SIG-M5 (cell line): Measurements from ENCODE around the gene SLC27A1.
A peak's percentile ranks its signal among the peaks of the same experiment; 100 is the strongest.
"Not testable (repeated sequence)": the region's sequence is repeated elsewhere in the genome, so short reads cannot be mapped to it uniquely, and the experiment has no call there.

Experiments
- DNase-seq: peaks from one replicate; lab custom pipeline; 2025; lab: John Stamatoyannopoulos, UW

The SLC27A1 gene

DNA sequence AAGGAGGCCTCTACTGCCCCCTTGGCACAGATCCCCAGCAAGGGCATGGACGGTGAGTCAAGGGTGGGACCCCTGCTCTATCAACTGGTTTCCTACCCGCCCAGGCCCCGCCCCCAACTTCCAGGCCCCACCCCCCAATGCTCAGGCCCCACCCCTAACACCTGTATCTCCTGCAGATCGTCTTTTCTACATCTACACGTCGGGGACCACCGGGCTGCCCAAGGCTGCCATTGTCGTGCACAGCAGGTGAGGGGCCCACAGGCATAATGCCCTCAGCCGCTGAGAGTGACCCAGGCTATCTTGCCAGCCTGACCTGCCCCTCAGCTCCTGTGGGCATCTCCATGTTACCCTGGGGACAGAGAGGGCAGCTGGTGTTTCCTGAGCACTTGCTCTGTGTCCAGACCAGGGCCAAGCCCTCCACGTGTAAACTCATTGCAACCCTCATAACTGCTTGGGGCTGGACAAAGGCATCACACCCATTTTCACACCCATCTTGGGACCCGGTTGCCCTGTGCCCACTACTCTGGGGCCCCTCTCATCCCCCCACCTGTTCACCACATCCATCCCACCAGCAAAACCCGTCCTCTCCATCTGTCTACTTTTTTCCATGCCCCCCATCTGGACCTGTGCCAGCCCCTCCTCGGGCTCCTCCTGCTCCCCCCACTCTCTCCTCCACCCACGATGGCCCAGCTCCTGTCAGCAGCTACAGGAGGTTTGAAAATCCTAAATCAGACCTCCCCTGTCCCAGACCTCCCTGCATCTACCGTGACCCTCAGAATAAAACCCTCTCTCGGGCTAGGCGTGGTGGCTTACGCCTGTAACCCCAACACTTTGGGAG, 17.2 kb downstream of the SLC27A1 start:
- DNase-seq, result no peak

DNA sequence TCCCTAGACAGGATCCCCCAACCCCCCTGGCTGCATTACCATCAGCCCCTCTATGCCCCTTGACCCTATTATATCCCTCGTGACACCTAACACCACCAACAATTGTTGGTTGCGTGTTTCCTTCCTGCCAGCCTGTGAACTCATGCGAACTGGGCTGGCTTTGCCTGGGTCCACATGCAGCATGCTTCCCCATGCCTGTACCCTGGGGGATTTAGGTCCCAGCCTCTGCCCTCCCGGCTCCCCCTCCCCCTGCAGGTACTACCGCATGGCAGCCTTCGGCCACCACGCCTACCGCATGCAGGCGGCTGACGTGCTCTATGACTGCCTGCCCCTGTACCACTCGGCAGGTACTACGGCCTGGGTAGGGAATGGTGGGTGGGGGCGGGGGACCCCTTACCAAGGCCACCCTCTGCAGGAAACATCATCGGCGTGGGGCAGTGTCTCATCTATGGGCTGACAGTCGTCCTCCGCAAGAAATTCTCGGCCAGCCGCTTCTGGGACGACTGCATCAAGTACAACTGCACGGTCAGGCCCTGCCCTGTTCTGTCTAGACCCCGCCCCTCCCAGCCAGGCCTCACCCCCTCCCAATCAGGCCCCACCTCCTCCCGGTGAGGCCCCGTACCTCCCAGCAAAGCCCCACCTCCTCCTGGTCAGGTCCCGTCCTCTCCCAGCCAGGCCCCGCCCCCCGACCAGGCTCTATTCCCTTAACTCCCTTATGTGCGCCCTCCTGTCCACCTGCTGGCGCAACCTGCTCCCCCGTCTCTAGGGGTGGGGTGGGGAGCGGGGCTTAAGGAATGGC, 18.5 kb downstream of the SLC27A1 start:
- DNase-seq, result no peak

DNA sequence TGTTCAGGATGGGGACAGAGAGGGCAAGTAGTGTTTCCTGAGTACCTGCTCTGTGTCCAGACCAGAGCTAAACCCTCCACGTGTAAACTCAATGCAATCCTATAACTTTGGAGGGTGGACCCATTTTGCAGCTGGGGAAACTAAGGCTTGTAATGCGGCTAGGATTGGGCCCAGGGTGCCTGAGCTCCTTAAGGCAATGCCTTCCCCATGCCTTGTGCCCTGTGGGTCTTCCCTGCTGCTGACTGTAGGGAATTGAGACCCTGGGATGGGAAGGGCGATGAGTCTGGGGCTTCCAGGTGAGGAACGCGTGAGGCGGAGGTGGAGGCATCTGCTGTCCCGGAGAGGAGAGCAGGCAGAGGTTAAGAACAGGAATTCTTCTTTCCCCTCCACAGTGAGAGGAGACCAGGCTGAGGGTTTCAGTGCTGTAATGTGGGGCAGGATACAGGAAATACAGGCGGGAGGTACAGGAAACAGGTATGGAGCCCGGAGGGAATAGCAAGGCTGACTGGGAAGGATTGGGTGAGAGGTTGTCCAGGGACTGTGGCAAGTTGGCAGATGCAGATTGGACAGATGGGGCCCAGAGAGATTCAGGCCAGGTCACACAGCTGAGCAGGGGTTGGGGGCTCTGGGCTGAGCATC, 19.2 kb downstream of the SLC27A1 start:
- no peak for DNase-seq

DNA sequence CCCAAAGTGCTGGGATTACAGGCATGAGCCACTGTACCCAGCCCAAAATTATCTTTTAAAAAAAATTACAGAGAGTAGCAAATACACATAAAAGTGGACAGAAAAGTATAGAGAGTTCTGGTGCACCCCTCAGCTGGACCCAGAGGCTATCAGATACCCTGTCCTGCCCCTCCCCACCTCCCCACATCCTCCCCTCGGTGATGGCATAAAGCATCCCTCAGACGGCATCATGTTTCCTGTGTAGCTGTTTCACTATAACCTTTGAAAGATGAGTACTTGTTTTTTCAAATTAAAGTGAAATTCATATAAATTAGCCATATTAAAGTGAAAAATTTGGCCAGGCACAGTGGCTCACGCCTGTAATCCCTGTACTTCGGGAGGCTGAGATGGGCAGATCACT, 20.1 kb downstream of the SLC27A1 start:
- DNase-seq, result no peak

DNA sequence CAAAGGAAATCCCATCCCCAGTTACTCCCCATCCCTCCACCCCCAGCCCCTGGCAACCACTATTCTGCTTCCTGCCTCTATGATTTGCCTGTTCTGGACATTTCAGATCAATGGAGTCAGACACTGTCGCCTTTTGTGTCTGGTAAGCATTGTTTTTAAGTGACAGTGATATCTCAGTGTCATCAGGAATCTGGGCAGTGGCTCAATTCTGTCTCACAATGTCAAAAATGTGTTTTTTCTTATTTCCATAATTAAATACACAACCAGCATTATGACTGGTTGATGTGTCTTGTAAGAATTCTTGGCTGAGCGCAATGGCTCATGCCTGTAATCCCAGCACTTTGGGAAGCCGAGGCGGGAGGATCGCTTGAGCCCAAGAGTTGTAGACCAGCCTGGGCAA, 21.0 kb downstream of the SLC27A1 start:
- DNase-seq, result no peak

DNA sequence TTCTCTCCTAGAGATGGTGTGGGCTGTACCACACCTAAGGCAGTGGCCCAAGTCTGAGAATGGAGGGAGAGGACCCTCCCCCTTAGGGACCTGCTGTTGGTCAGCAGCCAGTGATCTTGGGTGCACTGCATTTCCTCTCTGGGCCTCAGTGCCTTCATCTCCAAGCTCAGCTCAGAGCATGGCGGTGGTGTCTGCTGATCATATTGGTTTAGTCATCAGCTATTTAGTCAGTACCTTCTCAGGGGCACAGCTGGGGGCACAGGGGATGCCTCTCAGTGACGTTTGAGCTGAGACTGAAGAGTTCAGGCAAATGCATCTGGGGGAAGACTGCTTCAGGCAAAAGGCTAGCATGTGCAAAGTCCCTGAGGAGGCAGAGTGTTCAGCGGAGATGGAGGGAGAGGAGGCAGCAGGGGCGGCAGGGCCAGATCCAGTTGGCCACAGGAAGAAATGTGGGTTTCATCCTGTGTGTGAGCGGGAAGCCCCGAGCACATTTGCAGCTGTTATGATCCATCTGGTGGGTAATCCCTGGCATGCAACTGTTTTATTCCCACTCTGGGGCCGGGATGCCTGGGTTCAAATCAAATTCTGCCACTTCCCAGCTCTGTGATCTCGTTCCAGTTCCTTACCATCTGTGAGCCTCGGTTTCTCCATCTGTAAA, 25.4 kb downstream of the SLC27A1 start:
- no peak for DNase-seq

DNA sequence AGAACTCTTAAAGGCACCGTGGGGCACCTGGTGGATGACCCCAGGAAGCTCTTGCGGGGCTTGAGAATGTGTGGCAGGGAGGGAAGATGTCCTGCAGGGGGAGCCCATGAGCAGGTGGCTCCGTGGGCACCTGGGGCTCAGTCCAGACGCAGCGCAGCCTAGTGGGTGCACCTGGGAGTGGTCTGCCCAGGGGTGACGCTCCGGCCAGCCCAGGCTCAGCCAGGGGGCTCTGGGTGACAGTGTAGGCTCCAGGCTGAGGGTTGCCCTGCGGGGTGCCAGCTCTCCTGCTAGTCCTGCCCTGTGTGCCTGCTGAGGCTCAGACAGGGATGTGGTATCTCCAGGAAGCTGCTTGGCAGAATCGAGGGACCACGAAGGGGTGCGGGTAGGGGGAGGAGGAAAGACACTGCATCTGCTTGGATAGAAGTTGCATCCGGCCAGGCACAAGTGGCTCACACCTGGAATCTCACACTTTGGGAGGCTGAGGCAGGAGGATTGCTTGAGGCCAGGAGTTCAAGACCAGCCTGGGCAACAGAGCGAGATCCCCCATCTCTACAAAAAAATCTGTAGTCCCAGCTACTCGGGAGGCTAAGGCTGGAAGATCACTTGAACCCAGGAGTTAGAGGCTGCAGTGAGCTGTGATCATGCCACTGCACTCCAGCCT, 26.1 kb downstream of the SLC27A1 start:
- peak; percentile 13 for DNase-seq

DNA sequence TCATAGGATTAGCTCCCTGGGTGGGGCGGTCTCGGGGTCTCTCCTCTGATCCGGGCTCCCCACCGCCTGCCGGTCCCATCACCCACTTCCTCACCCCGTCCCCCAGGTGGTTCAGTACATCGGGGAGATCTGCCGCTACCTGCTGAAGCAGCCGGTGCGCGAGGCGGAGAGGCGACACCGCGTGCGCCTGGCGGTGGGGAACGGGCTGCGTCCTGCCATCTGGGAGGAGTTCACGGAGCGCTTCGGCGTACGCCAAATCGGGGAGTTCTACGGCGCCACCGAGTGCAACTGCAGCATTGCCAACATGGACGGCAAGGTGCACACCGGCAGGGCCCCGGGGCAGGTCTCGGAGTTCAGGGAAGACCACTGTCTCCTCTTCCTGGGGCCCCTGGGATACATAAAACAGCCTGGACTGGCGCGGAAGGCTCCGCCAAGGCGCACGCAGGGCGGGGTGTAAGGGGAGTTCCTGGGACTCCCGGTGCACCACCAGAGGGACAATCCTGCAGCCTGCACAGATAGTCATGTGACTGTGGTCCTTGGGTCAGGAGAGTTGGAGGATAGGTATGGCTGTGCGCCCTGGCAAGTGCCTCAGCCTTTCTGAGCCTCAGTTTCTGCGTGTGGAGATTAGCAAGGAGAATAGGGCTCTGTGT, 26.9 kb downstream of the SLC27A1 start:
- DNase-seq, result no peak

DNA sequence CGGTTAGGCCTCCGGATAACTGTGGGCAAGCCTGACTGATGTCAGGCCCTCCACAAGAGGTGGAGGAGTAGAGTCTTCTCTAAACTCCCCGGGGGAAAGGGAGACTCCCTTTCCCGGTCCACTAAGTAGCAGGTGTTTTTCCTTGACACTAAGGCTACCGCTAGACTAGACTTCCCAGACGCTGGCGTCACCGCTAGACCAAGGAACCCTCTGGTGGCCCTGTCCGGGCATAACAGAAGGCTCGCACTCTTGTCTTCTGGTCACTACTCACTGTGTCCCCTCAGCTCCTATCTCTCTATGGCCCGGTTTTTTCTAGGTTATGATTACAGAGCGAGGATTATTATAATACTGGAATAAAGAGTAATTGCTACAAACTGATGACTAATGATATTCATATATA, 28.7 kb downstream of the SLC27A1 start:
- not testable (repeated sequence) for DNase-seq

DNA sequence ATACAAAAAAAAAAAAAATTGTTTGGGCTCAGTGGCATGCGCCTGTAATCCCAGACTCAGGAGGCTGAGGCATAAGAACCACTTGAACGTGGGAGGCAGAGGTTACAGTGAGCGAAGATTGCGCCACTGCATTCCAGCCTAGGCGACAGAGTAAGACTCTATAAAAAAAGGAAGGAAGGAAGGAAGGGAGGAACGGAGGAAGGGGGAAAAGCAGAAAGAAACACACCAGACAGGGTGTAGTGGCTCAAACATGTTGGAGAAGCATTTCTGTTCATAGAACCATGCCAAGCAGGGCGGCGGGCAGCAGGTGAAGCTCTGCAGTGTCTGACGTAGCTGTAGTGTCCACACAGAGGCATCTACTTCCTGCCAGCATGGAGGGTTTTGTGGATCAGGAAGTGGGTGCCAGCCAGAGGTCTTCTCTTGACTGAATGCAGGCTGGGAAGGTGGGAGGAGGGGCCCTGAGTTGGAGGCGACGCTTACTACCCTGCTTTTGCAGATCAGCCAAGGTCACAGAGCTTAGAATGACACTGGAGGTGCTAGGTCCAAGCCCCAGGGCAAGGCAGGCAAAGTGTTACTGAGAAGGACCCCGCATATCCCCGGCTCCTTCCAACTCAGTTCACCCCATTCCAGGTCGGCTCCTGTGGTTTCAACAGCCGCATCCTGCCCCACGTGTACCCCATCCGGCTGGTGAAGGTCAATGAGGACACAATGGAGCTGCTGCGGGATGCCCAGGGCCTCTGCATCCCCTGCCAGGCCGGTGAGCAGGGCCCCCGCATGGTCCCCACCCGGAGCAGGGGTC, 29.5 kb downstream of the SLC27A1 start:
- peak; percentile 21 for DNase-seq

DNA sequence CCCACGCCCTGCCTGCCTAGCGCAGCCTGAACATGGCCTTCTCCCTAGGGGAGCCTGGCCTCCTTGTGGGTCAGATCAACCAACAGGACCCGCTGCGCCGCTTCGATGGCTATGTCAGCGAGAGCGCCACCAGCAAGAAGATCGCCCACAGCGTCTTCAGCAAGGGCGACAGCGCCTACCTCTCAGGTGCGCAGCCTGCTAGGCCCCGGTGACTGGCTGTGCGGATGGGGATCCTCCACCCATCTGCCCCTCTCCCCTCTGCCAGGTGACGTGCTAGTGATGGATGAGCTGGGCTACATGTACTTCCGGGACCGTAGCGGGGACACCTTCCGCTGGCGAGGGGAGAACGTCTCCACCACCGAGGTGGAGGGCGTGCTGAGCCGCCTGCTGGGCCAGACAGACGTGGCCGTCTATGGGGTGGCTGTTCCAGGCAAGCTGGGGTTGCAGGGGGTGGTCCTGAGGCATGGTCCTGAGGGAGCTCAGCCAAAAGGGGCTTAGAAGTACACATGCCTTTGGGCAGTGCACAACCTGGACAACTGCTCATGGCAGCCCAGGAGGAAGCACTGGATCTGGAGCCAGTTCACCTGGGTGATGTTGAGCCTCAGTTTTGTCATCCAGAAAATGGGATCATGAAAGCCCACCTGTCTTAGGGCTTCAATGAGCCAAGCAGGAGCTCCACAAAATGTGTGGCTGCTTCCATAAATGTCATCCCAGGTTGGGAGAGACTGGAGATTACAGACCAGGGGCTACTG, 30.3 kb downstream of the SLC27A1 start:
- DNase-seq, result no peak

DNA sequence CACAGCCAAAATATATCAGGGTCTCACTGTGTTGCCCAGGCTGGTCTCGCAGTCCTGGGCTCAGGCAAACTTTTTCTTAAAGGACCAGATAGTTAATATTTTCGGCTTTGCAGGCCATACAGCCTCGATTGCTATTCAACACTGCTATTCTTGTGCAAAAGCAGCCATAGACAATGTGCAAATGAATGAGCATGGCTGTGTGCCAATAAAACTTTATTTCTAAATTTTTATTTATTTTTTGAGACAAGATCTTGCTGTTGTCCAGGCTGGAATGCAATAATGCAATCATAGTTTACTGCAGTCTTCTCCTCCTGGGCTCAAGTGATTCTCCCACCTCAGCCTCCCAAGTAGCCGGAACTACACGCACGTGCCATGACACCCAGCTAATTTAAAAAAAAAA, 32.9 kb downstream of the SLC27A1 start:
- no peak for DNase-seq

DNA sequence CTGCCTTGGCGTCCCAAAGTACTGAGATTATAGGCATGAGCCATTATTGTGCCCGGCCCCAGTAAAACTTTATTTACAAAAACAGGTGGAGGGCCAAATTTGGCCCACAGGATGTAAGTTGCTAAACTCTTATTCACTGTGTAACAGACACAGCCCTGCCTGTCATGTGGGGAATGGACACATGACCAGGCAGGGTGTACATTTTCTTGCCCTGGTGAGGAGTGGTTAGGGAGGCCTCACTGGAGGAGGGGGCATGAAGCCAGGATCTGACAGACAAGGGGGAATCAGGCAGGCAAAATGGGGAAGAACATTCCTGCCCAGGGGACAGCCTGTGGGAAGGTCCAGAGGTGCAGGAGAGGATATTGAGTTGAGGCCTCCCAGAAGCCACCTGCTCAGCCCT, 33.7 kb downstream of the SLC27A1 start:
- DNase-seq, result no peak

DNA sequence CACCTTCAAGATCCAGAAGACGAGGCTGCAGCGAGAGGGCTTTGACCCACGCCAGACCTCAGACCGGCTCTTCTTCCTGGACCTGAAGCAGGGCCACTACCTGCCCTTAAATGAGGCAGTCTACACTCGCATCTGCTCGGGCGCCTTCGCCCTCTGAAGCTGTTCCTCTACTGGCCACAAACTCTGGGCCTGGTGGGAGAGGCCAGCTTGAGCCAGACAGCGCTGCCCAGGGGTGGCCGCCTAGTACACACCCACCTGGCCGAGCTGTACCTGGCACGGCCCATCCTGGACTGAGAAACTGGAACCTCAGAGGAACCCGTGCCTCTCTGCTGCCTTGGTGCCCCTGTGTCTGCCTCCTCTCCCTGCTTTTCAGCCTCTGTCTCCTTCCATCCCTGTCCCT, 34.1 kb downstream of the SLC27A1 start:
- DNase-seq, result no peak

DNA sequence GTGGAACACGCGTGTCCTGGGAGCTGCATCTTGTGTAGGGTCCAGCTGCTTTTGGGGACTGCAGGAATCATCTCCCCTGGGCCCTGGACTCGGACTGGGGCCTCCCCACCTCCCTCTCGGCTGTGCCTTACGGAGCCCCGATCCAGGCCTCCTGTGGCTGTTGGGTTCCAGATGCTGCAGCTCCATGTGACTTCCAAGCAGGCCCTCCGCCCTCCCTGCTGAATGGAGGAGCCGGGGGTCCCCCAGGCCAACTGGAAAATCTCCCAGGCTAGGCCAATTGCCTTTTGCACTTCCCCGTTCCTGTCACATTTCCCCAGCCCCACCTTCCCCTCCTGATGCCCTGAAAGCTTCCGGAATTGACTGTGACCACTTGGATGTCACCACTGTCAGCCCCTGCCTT, 34.9 kb downstream of the SLC27A1 start:
- no peak for DNase-seq

DNA sequence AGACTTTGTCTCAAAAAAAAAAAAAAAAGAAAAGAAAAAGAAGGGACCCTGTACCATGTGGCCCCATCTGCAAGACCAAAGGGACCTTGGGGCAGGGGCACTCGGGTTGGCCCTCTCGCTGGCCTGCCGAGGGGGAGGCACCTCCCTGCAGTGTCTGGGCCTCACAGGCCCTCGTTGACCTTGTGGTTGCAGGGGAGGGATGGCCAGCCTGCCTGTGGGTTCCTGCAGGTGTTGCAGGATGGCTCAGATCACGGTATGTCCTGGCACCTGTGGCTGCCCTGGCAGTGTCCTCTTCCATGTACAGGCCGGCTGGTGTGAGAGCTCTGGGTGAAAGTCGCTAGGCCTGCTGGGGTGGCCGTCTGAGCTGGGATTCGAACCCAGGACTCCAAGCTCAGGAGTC, 36.4 kb downstream of the SLC27A1 start:
- DNase-seq, result no peak

DNA sequence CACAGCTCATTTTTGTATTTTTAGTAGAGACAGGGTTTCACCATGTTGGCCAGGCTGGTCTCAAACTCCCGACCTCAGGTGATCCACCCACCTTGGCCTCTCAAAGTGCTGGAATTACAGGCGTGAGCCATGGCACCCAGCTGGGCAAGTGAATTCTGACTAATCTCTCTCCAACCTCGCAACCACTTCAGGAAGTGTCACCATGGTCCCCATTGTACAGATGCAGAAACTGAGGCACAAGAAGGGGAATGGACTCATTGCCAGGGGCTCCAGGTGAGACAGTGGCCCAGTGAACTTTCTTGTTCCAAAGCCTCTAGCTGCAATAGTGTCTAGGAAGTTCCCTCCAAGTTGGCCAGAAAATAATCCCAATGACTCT, 38.2 kb downstream of the SLC27A1 start:
- not testable (repeated sequence) for DNase-seq

DNA sequence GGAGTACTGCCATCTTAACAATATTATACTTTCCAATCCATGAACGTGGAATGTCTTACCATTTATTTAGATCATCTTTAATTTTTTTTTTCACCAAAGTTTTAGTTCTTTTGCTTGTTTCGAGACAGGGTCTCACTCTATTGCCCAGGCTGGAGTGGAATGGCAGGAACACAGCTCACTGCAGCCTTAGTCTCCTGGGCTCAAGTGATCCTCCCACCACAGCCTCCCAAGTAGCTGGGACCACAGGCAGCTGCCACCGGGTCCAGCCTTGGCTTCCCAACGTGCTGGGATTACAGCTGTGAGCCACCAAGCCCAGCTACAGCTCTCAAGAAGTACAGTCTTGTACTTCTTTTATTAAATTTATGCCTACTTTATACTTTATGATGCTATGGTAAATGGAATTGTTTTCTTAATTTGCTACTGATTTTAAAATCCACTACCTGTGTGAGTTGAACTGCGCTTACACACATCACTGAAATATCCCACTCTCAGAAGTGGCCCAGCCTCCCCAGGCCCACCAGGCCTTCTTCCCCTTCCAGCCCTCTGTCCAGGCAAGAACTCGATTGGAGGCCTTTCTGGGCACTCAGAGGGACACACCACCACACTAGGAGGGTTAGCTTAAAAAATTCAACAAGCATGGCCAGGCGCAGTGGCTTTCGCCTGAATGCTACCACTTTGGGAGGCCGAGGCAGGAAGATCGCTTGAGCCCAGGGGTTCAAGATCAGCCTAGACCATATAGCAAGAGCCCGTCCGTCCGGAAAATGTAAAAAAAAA, 40.1 kb downstream of the SLC27A1 start:
- DNase-seq, result no peak
